ENCODE results near the gene ARHGEF1. TPM values are rescaled to one million over a fixed set of nuclear protein-coding genes. Genes with fewer than 3 reads are reported as not detected.

Gene ARHGEF1
- total RNA-seq, 2 donors from 2014 or later: 43.8 to 104 TPM

- Histone ChIP-seq H3K9me3 (no peaks in the 10 kb centered on the region), H3K27ac (no peak overlapping the region), H3K4me1 (peaks cover 8% of the 10 kb centered on the region), H3K4me3 (no peak overlapping the region), H3K36me3 (replicated peaks in 1 of 2; ENCODE audit: insufficient read depth in 1 of 2, low read depth in 2 of 2) (no peaks in the 10 kb centered on the region), H3K27me3 (peaks cover 0 to 11% of the 10 kb centered on the region in 2 donors)
- no peak for TF ChIP-seq POLR2A (IDR thresholded peaks at IDR 0.05)
- TF ChIP-seq, protein P1, sequence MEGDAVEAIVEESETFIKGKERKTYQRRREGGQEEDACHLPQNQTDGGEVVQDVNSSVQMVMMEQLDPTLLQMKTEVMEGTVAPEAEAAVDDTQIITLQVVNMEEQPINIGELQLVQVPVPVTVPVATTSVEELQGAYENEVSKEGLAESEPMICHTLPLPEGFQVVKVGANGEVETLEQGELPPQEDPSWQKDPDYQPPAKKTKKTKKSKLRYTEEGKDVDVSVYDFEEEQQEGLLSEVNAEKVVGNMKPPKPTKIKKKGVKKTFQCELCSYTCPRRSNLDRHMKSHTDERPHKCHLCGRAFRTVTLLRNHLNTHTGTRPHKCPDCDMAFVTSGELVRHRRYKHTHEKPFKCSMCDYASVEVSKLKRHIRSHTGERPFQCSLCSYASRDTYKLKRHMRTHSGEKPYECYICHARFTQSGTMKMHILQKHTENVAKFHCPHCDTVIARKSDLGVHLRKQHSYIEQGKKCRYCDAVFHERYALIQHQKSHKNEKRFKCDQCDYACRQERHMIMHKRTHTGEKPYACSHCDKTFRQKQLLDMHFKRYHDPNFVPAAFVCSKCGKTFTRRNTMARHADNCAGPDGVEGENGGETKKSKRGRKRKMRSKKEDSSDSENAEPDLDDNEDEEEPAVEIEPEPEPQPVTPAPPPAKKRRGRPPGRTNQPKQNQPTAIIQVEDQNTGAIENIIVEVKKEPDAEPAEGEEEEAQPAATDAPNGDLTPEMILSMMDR (IDR thresholded peaks at IDR 0.05): no peak
- no peak for ATAC-seq
- intact Hi-C loops (cut with DNase I): no loop called here
- DNase-seq: no peak
- 37 to 42% methylated on average over 3 to 4 of the region's 6 CpGs for WGBS, 2 donors
Observed at GRCh38 chr19:41923045-41923788, 40.2 kb downstream of the ARHGEF1 start.

GRCh38 chr19:41924151-41925145 is 41.5 kb downstream of the ARHGEF1 start:
- peaks cover 0 to 11% of the 10 kb centered on the region in 2 donors for H3K27me3 ChIP-seq
- H3K4me1 ChIP-seq: peaks cover 20% of the 10 kb centered on the region
- ATAC-seq: no peak
- intact Hi-C loops (cut with DNase I): loop anchor here (5.0 kb wide), 1 partner anchor 32 kb away; no protein-coding TSS in a partner anchor
- no peak overlapping the region for H3K4me3 ChIP-seq
- no peaks in the 10 kb centered on the region for H3K9me3 ChIP-seq
- no peak for DNase-seq
- whole genome bisulfite sequencing, 2 donors: 51 to 52% methylated on average over 13 of the region's 13 CpGs
- H3K36me3 ChIP-seq (replicated peaks in 1 of 2; ENCODE audit: insufficient read depth in 1 of 2, low read depth in 2 of 2): no peaks in the 10 kb centered on the region
- H3K27ac ChIP-seq: no peak overlapping the region
- TF ChIP-seq, protein P1 (IDR thresholded peaks at IDR 0.05): no peak
- no peak for TF ChIP-seq POLR2A (IDR thresholded peaks at IDR 0.05)

DNA sequence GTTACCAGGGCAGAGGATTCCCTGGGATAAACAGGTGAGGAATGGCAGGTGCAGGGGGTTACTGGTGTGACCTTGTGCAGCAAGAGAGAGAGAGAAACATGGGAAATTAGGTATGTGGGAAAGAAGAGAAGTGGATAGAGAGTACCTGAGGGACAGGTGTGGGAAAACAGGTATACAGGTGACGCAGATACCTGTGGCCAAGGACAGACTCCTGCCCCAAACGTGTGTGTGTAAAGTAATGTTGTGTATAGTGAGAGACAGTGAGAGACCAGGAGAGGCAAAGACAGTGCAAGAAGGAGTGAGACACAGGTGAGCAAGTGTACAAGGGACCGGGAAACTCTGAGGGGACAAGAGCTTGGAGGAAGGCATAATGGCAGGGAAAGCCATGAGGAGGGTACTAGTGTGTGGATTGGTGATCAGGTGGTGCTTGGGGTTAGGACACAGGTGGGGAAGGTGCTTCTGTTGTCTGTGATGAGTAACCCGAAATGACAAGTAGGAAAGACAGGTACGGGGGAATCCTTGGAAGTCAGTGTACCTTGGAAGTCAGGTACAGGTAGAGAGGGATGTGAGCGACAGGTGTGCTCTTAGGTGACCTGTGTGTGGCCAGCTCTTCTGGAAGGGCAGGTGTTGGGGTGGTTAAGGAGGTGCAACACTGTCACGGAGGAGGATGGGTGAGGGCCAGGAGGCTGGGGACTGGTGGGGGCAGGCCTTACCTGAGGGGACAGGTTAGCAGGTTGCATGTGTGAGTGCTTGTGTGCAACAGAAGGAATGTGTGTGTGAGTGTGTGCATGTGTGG is 42.4 kb downstream of the ARHGEF1 start:
- no peak for ATAC-seq
- Histone ChIP-seq H3K36me3 (replicated peaks in 1 of 2; ENCODE audit: insufficient read depth in 1 of 2, low read depth in 2 of 2) (no peaks in the 10 kb centered on the region), H3K27ac (no peak overlapping the region), H3K4me1 (peaks cover 21% of the 10 kb centered on the region), H3K4me3 (no peak overlapping the region), H3K27me3 (peaks cover 0 to 11% of the 10 kb centered on the region in 2 donors), H3K9me3 (no peaks in the 10 kb centered on the region)
- DNase-seq: no peak
- intact Hi-C loops (cut with DNase I): loop anchor here (5.0 kb wide), 1 partner anchor 33 kb away; no protein-coding TSS in a partner anchor
- 40 to 54% methylated on average over 7 of the region's 7 CpGs for WGBS, 2 donors
- TF ChIP-seq, protein P1 (IDR thresholded peaks at IDR 0.05): no peak
- no peak for TF ChIP-seq POLR2A (IDR thresholded peaks at IDR 0.05)

- no peak overlapping the region for H3K4me3 ChIP-seq
- DNase-seq (no peak), ATAC-seq (no peak)
- no peaks in the 10 kb centered on the region for H3K36me3 ChIP-seq (replicated peaks in 1 of 2; ENCODE audit: insufficient read depth in 1 of 2, low read depth in 2 of 2)
- no peaks in the 10 kb centered on the region for H3K9me3 ChIP-seq
- WGBS, 2 donors: 59 to 69% methylated on average over 14 to 26 of the region's 27 CpGs
- peaks cover 21% of the 10 kb centered on the region for H3K4me1 ChIP-seq
- TF ChIP-seq, protein P1 (IDR thresholded peaks at IDR 0.05): no peak
- no peak for TF ChIP-seq POLR2A (IDR thresholded peaks at IDR 0.05)
- H3K27ac ChIP-seq: no peak overlapping the region
- H3K27me3 ChIP-seq: peaks cover 0 to 11% of the 10 kb centered on the region in 2 donors
- intact Hi-C loops (cut with DNase I): loop anchor here (5.0 kb wide), 1 partner anchor 34 kb away; no protein-coding TSS in a partner anchor
Observed at GRCh38 chr19:41926028-41926762, 43.2 kb downstream of the ARHGEF1 start.

Data from body of pancreas (tissue), 4 donors.